SKM-1 (cell line): ENCODE results near the gene NFYC.

Experiments used
- DNase-seq: peaks from one replicate; lab custom pipeline; 2025; ENCODE audit not compliant: unreplicated experiment; lab: John Stamatoyannopoulos, UW

NFYC gene

DNA sequence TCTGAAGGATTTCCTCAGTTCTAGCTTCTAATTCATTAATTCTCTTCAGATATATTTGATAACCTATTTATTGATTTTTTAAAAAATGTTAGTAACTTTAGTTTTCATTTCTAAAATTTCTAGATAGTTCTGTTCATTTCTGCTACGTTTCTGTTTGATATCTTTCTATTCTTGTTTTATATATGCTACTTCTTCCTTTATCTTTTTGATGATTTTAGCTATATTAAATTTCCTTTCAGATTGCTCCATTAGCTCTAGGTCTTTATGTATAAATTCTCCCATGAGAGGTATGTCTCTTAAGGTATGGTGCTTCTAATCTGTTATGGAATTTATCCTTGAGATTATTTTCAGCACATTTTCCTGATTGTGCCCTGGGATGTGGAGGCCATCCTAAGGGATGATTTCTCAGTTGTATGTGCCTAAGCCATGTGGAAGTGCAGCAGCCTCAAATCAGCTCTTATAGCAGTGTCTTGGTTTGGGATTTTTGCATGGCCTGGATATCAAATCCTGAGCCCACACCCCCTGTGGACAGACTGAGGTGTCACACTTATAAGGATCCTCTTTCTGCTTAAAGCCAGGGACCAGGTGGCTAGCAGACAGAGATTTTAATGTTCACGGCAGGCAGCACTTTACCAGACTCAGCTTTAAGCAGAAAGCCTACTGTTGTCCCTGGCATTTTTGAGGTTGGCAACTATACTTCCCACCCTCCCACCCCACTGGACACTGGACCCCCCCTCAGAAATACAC lies 85.9 kb downstream of the NFYC start:
- DNase-seq, result no peak

DNA sequence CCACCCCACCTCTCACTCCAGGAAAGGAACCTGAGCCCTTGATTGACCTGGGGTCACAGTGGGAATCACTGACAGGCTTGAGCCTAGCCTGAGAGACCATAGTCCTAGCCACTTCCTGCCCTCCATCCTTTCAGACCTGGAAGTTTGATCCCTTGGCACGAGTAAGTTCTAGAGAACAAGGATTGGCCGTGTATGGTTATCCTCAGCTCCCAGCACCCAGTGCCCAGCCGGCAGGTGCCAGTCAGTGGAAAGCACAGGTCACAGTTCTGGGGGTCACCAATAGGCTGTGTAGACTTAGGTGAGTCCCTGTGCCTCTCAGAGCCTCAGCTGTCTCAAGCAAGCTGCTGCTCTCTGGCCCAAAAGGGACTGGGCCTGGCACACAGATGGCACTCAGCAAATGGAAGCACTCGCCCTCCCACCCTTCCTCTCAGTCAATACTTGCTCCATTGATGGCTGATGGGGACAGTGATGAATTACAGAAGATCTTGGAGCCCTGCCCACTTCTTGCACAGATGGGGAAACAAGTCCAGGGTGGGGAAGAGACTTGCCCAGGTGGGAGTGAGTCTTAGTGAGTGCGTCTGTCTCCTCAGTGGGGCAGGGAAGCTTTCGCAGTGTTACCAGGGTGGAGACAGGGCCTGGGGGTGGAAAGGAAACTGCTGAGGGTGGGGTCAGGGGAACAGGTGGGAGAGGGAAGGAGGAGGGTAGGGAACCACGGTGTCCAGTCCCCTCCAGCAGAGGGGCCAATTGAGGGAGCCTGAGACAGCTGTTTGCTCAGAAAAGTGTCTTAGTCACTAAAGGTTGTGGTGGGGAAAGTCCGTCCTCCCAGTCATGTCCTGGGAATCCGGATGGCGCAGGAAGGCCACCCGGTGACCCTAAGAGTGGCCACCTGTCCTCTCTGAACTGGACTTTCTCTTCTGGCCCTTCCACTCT lies 89.4 kb downstream of the NFYC start:
- no peak for DNase-seq

DNA sequence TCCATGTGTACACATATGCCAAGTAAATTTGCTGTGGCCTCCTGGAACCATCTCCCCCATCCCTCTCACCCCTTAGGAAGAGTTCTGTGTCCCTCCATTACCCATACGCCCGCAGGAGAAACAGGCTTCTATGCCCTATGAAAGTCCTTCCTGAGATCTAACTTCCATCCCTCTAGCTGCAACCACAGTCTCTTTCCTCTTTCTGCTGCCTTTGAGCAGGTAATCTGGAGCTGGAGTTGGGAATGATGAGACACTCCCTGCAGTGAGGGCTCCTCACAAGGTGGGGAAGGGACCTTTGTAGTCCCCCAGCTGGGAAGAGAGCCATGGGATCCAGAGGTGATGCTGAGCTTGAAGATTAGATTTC lies 90.1 kb downstream of the NFYC start:
- DNase-seq, result no peak

DNA sequence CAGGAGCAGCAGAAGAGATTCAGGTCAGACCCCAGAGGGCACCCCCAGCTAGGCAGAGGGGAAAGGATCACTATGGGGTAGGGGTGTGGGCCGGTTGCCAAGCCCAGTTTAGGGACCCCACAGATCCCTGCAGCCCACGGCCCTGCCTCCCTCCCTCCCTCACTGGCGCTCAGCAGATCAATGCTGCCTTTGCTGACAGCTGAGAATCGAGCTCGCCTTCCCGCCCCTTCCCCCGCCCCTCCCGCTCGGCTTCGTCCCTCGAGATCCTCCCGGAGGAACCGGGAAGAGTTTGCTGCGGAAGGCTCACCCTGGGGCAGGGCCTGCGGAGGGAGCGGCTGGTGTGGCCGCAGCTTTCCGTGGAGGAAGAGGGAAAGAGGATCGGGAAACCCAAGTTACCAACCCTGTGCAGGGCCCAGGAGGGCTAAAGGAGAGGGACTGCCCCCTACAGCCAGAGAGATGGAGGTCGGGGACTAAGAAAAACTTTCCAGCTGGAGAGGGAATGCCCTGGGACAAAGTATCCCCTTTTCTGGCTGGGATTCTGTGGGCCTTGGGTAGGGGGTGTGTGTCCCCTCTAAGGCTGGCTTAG lies 91.0 kb downstream of the NFYC start:
- no peak for DNase-seq

DNA sequence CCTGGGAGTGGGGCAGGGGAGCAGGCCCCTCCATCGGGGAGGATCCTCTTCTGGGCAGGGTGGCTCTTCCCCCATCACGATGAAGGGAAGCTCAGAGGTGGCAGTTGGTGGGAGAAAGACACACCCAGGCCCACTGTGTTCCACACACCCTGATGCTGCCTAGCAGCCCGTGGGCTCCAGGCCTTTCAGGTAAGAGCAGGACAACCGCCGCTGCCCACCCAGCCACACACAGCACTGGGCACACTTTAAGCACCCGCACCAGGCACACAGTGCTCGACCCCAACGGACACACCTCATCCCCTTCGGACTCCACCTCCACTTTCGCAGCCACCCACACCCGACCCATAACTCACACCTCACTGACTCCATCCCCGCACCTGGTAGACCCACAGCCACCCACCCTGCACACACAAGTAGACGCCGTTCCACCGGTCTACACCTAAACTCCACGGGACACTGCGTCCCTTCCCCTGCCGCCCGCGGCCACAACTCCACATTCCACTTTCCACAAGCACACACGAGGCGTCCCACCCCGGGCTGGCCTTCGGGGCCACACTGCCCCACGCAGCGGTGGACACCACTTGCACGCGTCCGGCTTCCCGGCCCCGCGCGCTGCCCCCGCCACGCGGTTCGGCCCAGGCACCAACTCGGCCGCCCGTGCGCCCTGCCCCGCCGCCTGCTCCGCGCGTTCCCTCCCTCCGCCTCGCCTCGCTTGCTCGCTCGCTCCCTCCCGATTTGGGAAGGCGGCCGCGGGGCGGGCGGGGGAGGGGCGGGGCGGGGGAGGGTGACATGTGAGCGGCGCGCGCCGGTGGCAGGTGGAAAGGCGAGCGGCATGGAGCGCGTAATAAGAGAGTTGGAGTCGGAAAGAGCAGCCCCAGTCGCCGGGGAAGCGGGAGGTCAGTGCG lies 91.7 kb downstream of the NFYC start, which contains the start of gene KCNQ4:
KCNQ4 (plus strand) TSS at position 787 of the 905 bp plus-strand sequence. CDS start 307 bp downstream, outside the sequence.
- no peak for DNase-seq

DNA sequence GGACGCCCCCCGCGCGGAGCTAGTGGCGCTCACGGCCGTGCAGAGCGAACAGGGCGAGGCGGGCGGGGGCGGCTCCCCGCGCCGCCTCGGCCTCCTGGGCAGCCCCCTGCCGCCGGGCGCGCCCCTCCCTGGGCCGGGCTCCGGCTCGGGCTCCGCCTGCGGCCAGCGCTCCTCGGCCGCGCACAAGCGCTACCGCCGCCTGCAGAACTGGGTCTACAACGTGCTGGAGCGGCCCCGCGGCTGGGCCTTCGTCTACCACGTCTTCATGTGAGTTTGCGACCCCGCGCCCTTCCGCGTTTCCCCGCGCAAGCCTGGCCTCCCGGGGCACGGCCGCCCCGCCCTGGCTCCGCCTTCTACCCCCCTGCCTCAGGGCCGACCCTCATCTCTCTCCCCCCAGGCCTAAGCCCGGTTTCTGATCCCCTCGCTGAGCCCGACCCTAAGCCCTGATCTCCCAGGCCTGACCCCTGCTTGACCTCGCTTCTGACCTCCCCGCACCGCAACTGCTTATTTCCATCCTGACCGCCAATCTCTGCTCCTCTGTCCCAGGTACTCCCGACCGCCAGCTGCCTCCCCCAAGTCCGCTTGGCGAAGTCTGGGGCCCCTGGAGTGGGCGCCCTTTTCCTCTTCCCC lies 92.8 kb downstream of the NFYC start:
- no peak for DNase-seq

DNA sequence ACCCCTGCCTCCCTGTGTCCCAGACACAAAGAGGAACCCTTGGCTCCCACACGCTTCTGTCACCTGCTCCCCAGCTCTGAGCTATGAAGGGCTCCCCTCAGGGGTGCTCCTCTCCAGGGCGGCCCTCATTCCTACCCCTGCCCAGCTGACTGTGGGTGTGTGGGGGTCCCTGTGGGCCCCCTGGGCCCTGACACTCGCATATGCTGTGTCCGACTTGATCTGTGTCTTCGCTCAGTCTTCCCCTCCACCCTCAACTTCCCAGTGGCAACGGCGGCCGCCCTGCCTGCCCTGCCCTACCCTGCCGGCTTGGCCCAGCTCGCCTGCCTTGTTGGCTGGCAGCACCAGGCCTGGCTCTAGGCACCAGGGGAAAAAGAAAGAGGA lies 93.3 kb downstream of the NFYC start:
- DNase-seq, result no peak

DNA sequence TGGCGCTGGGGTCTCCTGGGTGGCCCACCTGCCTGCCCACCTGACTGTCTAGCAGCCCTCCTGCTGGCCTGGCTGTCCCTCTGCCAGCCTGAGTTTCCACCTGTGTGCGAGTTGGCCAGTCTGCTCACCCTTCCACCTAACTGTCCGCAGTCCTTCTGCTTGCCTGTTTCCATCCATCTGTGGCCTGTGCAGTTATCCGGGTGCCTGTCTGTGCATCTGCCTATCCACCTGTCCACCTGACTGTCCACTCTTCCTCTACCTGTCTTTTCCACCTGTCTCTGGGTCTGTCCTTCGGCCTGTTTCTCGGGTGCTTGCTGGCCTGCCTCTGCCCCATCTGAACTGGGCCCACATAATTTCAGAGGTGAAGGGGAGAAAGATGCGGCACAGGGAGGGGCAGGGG lies 93.9 kb downstream of the NFYC start:
- no peak for DNase-seq

DNA sequence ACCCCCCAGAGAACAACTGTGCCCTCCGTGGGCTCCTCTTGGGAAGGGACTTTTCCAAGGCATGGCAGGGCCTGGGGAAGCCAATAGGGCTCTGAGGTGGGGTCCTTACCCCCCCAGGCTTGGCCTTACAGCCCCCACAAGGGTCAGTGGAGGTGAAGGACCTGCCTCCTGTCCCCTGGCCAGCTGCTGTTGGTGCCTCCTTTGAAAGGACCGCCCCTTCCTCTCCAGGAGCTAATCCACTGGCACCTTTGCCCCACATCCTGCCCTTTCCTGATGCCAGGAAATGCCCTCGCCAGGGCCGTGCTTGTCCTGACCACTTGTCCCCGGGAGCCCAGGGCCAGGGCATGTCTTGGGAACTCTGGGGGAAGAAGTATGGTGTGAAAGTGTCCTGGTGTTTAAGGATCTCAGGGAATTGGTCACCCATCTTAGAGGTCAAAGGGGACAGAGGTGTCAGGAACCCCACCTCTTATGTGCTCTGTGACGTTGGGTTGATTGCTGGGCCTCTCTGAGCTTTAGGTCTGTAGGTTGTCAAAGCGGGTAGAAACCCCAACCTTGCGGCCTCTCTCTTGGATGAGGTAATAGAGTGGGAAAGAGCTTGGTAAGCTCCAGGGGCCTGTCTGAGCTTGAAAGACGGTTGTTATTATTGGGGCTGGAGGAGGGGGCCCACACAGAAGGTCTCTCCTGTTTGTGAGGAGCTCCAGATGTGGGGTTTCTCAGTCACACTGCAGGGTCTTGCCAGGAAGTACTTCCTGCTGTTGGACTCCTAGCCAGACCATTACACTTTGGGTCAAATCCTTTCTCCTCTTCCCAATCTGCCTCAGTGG lies 94.9 kb downstream of the NFYC start:
- no peak for DNase-seq

DNA sequence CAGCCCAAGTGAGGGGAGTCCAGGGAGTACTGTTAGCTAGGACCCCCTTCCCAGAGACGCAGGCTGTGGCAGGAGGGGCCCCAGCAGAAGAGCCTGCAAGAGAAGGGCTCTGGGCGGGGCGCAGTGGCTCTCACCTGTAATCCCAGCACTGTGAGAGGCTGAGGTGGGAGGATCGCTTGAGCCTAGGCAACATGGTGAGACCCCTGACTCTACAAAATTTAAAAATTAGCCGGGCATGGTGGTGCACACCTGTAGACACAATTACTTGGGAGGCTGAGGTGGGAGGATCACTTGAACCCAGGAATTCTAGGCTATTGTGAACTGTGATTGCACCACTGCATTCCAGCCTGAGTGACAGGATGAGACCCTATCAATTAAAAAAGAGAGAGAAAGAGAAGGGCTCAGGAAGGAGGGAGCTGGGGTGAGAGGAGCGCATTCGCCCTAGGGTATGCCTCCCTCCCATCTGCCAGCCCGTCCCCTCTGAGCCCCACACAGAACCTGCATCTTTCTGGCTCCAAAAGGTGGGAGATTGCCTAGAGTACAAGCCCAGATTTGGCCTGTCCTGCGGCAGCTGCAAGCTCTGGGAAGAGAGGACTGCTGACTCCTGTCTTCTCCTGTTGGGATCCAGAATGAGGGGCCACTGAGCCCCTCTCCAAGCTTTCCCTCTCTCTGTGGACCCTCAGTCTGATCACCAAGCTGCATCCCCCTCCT lies 95.6 kb downstream of the NFYC start:
- DNase-seq, result no peak

DNA sequence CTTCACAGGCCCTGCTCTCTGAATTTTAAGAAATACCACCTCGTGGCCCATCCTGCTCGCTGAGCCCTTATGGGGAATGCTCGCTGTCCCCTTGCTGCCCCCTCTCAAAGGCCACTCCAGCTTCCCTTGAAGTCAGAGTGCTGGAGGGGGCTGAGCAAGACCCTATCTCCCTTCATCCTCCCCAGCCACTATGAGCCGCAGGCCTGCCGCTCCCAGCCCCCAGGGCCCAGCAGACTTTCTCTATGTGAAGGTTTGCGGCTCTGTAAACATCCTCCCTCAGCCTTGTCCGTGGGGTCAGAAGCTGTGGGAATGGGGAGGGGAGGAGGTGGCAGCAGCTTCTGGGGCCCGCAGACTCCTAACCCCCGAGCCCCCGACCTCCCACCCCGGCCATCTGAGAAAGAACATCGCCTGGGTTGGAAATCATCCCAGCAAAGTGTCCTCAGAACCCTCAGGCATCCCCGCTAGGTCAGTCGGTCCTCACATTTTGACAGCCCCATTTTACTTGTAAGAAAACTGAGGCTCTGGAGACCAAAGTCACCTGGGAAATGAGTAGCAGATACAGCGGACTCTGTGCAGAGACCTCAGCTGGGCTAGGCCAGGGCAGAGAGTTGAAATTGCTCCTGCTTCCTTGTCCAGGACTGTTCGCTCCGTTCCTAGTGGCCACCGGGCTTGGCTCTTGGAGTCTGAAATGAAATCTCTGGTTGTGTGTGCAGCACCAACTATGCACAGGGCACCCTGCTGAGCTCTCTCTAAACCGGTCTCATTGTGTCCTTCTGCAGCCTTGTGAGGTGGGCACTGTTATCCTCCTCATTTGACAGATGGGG lies 96.4 kb downstream of the NFYC start:
- DNase-seq, result no peak

DNA sequence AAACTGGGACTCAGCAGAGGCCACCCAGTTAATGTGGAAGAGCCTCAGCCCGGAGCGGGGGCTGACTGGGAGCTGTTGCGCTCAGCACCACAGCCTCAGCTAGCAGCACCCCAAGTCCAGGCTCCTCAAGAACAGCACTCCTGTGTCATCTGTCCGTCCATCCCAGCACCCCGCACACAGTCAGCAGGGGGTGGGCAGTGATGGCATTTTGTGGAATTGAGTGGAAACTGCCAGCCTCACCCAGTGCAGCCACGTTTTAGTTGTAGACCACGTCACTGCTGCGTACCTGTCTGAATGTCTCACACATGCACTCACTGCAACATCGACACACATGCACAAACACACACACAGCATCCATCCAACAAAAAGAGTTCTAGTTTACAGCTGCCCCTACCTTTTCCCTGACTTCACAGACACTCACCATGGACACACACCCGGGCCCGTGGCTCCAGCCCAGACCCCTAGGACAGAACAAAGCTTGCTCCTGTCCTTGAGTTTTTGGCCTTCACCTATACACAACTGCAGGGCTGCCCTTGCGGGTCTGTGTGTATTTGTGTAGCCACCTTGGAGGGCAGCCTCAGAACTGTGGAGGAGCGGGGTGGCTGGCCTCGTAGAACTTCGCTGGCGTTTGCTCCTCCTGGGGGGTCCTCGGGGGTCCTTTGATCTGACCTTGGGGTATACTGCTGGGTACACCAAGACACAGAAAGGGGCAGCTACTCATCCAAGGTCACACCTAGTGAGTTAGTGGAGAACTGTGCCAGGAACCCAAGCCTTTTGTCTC lies 97.2 kb downstream of the NFYC start:
- DNase-seq, result no peak

DNA sequence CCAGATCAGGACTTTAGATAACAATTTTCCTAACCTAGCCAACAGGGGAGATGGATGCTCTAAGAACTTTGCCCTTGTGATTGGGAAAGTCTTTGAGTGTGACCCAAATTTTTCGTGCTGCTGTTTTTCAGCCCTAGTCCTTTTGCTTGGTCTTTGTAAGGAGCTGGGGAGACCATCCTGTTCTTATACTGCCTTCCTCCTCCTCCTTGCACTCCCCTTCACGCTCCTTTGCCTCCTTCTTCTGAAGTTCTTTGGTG lies 97.8 kb downstream of the NFYC start:
- DNase-seq, result no peak

DNA sequence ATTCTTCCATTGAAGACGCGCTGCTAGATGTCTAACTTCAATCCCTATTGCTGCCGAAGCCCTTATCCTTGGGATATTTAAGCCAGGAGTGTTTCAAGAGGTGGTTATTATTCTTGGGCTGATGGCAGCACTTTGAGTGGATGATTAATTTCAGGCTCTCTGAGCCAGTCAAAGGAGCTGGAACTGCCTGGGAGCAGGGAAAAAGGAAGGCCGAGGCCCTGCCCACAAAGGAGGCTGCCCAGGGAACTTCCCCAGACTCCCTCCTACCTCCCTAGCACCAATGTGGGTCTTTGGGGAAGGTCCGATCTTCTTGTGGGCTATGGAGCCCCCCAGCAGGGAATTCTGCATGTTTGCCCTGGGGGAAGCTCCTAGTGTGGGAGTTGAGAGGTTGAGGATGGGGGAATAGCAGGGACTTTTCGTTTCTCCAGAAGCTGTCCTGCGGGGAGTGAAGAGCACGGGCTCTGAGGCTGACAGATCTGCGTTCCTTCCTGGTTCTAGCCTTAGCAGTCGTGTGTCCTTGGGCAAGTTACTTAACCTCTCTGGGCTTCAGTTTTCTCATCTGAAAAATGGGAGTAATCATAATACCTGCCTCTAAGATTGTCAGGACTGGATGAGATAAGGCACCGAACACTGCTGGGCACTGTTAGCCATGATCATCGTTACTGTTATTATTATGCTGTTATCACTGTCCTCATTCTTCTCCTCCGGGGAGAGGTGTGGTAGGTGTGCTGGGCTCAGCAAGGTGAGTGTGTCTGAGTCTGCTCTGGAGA lies 98.3 kb downstream of the NFYC start:
- DNase-seq, result no peak

DNA sequence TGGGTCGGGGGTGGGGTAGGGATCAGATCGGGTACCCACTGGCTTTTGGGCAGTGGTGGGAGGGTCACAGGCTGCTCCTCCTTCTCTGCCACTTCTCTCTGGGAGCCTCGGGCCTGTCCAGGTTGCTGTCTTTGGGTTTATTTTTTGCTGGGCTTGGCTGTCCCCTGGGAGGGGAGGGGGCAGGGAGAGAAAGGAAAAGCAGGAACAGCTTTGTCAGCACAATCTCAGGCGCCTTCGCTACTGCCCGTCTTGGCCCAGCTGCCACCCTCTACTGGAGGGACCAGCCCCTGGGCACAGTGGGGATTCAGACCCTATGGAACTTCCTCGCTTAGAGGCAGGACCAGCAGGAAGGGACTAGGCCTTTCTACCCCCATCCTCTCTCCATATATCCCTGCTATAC lies 100.5 kb downstream of the NFYC start:
- DNase-seq, result no peak

DNA sequence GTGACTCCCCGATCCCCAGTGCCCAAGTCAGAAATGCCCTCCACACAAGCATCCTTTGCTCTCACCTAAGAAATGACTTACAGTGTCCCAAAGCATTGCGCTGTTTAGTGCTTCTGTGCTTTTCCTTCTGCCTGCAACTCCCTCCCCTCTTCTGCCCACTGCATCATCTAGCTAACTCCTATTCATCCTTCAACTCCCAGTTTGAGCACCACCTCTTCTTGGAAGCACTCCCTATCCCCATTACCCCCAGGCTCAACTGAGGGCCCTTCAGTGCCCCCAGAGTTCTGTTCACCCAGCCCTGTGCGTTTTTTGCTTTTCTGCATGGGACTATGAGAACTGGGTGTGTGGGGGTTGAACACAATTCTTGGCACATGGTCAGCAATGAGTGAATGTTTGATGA lies 102.1 kb downstream of the NFYC start:
- no peak for DNase-seq

DNA sequence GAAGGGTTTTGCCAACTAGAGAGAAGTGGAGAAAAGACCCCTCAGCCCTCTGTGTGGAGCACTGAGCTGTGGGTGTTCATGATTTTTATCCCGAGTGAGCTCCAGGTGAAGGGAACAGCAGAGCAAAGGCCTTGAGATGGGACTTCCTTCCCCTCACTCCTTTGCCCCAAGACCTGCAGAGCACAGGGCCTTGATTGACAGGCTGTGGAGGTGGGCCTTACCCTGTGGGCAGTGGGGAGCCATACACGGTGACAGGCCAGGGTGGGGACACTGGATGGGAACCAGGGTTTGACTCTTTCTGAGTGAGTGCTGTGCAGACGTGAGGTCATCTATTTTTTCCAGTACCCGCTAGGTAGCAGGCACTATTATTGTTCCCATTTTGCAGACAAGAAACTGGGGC lies 102.5 kb downstream of the NFYC start:
- DNase-seq, result no peak
